NOMO-1 treated with dmso at 0.1 percent for 144 hours (cell line): ENCODE results near the gene BRD3OS.

ENCODE experiments used
- DNase-seq: peaks from one replicate; lab custom pipeline; 2025; ENCODE audit not compliant: unreplicated experiment; lab: John Stamatoyannopoulos, UW

The BRD3OS gene

DNA sequence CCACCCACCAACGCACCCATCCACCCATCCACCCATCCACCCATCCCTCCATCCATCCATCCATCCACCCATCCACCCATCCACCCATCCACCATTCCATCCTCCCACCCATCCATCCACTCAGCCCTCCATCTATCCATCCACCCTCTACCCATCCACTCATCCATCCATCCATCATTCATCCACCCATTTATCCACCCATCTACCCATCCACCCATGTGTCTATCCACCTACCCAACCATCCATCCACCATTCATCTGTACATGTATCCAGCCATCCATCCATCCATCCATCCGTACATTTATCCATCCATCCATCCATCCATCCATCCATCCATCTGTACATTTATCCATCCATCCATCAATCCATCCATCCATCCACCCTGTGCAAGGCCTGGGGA is 22.0 kb upstream of the BRD3OS start:
- DNase-seq = no peak

DNA sequence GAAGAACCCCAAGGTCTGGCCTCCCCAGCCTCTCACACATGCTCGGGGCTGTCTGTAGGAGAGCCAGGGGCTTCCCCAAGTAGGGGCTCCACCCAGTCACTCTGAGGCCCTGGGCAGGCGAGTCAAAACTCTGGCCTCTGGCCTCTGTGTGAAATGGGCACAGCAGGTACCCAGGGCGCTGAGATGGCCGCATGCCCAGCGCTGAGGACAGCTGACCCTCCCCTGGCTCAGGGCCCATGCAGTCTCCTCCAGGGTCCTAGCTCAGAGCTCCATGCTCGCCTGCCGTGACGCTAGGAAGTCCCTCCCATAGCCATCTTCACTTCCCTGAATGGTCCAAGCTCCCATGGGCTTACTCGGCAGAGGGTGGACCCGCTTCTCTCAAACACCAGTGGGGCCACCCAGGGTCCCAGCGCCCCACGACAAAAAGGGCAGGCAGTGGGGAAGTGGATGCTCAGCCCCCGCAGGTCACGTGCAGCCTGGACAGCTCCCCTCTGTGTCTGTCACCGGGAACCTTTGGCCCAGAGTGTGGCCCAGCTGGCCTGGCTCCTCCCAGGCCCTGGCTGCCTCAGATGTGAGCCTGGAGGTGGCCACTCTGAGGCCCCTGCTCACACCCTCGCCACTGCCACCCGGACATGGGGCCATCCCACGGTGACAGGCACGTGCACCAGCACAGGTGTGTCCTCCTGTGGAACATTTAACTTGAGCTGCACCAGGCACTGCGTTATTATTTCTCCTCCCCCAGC is 21.0 kb upstream of the BRD3OS start:
- DNase-seq = no peak

DNA sequence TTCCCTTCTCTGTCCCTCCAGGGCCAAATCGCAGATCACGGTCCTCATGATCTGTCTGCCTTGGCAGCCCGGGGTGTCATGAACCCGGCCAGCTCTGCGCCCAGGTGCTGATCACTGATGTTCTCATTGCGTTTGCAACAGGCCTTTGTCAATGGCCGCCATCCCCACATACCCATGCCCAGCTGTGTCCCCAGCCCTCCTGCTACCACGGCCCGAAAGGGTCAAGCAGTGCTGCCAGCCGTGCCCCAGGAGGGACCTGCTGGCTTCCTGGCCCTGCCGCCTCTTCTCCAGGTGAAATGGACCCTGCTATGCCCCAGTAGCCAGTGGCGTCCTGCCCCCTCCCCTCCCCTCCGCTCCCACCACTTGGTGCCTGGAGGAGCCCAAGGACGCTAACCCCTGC is 20.4 kb upstream of the BRD3OS start:
- DNase-seq = no peak

DNA sequence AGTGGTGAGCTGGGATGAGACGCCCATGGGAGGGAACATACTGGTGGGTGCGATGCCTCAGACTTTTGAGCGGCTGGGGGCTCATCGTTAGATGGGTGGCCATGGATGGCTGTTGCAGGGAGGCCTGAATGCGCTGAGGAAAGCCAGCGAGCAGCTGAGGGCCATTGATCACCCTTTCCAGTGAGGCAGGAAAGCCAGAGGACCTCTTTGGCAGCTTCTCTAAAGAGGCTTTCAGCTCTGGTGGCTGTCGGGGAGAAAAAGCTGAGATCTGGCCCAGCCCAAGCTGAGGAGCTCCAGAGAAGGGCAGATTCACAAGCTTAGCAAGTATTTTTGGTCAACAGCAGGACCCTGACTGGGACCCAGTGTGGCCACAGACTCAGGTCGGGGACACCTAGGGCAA is 19.9 kb upstream of the BRD3OS start:
- DNase-seq = no peak

DNA sequence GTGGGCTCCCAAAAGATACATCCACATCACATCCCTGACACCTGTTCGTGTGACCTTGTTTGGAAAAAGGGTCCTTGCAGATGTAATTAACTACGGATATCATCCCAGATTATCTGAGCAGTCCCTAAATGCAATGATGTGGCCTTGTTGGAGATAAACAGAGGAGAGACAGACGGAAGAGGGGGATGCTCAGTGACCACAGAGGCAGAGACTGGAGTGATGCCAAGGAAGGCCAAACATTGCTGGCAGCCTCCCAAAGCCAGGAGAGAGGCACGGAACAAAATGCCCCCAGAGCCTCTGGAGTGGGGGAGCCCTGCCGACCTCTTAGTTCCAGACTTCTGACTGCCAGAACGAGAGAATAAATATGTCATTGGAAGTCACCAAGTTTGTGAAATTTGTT is 18.1 kb upstream of the BRD3OS start:
- DNase-seq = no peak

DNA sequence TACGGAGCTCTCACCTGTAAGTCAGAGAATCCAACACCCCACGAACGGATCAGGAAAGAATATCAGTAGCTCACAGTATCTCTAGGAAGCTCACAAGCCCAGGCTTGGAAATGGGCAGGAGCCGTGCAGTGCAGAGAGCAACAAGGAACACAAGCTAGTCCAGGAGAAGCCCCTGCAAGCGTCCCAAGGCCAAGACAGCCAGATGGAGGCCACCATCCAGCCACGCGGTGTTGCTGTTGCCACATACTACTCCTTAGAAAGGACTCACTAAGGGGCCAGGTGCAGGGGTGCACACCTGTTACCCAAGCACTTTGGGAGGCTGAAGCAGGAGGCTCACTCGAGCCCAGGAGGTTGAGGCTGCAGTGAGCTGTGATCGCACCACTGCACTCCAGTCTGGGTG is 17.7 kb upstream of the BRD3OS start:
- no peak for DNase-seq

DNA sequence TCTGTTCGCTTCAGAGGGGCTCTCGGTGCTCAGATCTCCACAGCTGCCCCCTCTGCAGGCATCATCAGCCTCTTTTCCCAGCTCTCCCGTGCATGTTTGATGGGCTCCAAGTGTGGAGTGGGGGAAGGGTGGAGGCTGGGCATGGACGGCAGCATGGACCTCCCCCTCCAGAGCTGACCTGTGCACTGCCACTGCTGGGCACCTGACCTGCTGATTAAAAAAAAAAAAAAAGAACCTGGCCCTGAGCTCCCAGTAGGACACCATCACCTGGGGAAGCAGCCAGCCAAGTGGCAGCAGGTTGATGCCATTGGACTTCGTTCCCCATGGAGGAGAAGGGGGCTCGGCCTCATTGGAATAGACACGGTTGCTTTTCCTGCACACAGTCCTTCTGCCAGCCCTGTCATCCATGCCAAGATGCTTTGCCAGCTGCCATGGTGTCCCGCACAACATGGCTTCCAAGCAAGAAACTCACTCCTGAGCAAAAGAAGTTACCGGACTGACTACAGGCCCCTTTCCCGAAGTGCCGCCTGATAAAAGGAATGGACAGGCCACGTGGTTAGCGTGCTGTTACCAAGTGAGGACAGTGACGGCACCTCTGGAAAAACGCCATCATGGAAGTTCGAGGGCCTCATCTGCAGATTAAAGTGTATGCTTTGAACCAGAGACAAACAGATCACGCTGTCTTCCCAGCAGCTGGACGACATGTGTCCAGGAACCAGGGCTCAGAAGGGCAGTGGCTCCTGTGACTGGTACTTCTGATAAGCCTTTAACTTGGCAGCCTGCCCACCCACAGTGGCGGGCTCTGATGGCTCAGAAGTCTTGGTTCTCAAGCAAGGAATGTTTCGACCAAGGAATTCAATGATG is 14.7 kb upstream of the BRD3OS start:
- DNase-seq = no peak

DNA sequence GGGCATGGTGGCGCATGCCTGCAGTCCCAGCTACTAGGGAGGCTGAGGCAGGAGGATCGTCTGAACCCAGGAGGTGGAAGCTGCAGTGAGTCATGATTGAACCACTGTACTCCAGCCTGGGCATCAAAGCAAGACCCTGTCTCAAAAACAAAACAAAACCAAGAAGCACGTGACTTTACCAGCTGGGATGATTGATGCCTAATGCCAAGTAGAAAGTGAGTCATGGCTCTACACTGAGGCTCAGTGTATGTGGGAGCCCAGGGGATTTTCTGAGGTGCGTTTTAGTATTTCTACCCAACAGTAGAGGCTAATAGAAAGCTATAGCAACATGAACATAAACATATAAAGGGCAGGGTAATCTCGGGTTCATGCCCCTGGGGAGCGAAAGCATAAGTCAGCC is 13.9 kb upstream of the BRD3OS start:
- no peak for DNase-seq

DNA sequence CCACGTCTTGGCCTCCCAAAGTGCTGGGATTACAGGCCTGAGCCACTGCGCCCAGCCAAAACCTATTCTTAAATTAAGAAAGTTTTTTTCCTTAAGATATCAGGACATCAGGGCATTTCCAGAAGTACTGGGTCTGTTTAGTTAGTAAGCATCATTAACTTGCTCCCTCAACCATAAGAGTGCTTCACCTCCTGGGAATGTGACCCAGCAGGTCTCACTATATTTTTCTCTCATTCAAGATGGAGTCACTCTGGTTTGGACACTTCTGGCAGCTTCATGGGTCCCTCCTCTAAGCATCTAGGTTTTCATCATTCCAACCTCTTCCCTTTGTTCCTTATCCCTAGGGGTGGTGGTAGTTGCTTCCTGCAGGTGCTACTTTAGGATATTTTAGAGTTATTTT is 10.3 kb upstream of the BRD3OS start:
- DNase-seq = no peak

DNA sequence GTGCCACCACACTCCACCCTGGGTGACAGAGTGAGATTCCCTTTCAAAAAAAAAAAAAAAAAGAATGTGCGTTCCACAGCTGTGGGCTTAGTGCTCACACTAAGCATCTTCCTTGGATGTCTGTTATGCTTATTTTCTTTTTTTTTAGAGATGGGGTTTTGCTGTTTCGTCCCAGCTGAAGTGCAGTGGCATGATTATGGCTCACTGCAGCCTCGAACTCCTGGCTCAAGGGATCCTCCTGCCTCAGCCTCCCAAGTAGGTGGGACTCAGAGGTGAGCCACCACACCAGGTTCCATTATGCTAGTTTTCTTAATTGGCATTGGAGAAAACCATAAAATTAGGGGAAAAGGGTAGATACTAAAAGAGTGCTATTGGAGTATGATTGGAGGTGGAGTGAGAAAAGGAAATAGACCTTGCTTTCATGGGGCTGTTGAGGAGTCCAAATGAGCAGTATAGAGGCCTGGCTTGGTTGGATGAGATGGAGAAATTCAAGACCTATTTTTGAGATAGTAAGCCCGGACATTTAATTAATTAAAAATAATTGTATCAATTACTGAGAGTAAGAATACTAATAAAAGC is 978 bp upstream of the BRD3OS start:
- DNase-seq = no peak

DNA sequence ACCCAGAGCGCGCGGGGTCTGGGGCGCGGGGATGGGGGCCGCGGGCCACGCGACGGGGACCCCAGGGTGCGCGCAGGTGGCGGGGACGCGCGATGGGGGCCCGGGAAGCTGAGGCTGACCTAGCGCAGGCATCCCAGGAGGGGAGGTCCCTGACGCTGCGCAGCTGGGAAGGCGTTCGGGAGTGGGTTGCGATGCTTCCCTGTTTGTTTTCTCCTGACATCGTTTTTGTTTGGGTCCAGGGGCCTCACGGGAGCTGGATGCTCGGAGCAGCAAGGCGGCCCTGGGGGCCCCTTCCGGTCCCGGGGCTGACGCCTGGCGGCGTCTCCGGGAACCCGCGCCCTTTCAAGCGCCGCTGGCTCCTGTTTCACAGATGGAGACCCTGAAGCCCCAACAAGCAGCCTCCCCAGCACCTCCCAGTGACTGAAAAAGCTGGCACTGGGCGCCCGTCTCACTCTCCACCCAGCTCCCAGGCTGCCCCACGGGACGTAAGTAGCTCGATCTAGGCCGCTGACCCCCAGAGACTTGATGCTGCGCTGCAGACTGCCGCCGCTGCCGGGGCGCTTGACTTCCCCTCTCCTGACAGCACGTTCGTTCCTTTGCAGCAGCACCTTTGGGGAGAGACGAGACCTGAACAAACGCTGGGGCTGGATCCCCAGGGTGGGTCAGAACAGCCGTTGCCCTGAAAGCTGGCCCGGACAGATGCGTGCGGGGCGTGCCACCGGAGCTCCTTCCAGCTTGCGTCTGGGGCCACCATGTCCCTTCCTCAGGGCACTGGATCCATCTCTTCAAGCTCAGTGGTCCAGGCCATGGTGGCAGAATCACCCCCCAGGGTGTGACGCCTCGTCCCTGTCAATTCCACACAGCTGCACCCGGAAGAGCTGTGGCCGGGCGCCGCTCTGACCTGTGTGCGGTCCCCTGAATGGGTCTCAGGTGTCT is 593 bp downstream of the BRD3OS start:
- DNase-seq = peak; percentile 25

DNA sequence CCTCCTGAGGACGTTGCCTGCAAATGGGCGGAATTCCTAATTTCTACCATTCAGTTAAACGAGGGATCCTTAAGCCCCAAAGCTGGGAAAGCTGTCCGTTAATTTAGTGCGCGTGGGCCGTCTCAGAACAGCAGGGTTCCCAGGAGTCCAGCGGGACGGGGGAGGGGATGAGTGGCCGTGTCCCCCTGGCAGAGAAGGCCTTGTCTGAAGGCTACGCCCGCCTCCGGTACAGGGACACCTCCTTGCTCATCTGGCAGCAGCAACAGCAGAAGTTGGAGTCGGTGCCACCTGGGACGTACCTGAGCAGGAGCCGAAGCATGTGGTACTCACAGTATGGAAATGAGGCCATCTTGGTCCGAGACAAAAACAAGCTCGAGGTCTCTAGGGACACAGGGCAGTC is 1.3 kb downstream of the BRD3OS start:
- DNase-seq = no peak

DNA sequence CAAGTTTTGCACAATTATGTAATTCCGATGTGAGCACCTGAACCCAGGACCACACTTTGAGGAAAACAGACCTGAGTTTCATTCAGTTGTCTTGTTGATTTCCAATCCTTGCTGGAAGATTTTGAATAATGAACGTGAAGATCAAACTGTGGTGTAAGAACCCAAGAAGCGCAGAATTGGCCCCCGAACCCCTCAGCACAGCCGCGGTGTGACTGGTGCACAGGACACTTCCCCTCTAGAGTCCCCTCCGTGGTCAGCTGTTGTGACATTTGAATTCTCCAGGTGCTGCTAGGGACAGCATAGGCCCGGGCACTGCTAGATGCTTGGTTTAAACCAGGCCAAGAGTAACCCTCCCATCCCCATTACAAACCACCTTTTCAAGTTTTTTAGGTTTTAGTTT is 1.7 kb downstream of the BRD3OS start:
- no peak for DNase-seq

DNA sequence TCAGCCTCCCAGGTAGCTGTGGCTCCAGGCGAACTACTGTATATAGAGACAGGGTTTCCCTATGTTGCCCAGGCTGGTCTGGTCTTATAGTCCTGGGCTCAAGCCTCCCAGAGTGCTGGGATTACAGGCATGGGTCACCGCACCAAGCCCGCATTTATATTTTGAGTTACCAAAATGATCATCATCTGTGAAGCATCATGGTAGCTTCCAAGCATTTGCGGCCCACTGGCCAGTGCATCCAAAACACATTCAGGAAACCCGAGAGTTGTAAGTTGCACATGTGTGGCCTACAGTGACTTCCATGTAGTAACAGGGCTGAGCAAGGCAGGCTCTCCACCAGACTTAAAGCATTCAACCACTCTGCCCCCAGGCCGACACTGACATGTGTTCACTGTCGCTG is 2.3 kb downstream of the BRD3OS start:
- no peak for DNase-seq

DNA sequence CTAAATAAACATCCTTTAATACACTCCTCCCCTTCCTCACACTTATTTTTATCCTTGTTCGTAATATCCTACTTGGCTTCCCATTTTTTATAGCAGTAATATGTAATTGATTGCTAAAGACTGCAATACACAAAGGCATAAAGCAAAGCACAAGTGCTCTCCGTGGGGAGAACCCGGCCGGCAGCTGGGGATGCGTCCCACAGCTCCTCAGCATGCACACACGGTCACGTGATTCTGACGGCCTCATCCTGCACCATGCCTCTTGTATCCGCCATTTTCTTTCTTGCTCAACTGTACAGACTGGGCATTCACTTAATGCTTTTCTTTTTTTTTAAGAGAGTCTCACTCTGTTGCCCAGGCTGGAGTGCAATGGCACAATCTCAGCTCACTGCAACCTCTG is 2.8 kb downstream of the BRD3OS start:
- DNase-seq = no peak

DNA sequence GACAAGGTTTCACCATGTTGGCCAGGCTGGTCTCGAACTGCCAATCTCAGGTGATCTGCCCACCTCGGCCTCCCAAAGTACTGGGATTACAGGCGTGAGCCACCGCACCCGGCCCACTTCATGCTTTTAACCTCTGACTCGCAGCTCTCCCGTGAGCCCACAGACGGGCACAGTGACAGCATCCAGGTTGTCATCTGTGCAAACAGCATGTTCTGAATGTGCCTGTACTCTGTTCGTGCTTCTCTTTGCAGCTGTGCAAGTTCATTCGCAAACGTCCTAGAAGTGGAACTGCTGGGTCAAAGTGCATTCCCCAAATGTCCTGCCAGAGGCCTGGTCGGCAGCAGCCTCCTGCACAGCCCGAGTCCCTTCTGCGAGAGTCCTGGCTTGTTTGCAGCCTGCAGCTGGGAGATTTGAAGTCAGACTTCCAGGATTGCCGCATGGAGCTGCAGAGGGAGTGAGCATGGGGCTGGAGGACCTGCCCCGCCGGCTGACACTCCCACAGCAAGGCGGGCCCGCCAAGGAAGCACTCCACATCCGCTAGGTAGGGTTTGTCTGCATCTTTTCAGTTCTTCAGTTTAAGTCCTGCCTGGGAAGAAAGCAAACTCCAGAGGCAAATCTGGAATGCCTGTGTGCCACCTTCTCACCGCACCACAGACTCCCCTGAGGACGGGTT is 3.4 kb downstream of the BRD3OS start:
- no peak for DNase-seq

DNA sequence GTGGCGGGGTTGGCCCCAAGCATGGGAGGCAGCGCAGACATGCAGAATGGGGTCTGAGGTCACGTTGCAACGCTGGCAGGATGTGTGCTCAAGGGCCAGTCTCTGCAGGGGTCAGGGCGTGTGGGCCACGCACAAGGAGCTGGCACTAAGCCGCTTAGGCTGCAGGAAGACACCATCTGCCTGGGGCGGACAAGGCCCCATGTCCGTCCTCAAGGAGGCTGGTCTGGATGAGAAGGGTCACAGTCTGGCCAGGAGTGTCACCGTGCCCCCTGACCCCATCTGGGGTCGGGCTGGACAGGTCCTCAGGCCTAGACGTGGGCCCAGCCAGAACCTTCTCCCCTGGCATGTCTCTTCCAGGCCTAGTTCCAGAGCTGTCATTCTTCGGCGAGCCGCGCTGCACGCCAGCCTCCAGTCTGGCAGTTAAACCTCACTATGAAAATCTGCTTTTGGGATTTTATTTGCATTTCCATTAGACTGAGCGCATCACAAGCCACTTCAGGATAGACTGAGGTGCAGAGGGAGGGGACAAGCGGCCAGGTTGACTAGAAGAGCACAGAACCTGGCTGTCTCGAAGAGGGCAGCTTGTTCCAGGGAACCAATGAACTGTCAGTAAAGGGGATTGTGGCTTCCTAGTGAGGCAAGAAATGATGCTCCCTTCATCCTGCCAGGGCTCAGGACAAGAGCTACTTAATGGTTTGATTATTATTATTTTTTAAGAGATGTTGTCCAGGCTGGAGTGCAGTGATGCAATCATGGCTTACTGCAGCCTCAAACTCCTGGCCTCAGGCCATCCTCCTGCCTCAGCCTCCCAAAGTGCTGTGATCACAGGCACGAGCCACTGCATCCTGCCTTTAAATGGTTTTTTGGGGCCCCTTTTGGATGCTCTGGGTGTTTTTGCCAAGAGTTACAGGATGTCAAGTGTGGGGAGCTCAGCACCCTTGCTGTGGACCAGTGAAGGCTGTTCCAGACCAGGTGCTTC is 4.3 kb downstream of the BRD3OS start:
- DNase-seq = no peak

DNA sequence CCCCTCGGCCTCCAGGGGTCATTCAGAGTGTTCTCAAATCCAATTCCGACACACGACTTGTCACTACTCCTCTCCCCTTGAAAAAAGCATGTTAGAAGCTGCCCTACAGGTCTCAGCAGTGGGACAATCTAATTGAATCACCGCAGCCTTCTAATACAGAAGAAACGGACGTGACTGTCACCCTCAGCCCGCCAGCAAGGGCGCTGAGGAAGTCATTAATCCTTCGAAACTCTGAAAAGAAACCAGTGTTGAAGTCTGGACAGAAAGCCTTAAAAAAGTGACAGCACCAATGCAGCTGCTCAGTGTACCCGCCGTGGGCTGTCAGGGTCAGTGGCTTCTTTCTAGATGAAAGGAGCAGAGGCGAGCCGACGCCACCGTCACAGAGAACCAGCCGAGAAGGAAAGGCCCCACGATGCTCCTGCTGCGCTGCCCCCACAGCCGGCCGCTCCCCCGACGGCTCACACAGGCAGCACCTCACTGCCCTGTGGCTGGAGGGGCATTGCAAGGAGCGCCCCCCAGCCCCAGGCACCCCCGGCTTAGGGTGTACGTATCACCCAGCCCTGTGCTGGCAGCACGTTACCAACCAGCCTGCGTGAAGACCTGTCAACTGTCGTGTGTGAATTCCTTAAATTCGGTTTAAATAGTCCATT is 5.7 kb downstream of the BRD3OS start:
- no peak for DNase-seq

DNA sequence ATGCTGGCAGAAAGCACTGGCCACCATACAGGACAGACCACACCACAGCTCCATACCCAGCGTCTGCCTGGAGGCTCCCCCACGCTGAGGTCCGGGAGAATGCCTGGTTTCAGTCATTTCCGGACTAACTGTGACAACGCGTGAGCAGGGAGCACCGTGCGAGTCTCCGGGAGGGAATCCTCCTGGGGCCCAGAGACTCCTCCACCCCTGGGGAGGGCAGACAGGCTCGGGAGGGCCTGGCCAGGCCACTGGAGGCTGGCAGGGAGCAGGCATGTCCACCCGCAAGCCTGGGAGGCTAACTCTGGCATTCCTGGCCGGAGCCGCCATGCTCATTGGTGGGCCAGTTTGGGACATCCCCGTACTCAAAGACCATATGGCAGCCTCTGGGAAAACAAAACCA is 6.5 kb downstream of the BRD3OS start:
- no peak for DNase-seq
